ENCODE data around the gene TM4SF1.
"Not testable (repeated sequence)": the region's sequence is repeated elsewhere in the genome, so short reads cannot be mapped to it uniquely, and the experiment has no call there.

Gene TM4SF1

GRCh38 chr3:149384911-149385321 is 7.5 kb upstream of the TM4SF1 start:
- Histone ChIP-seq H3K27ac (ENCODE audit: low read depth, low read length) (peak overlapping the region; percentile 99), H3K27me3 (ENCODE audit: insufficient read depth, low read length) (no peaks in the 10 kb centered on the region), H3K4me3 (ENCODE audit: low read depth, low read length) (peak overlapping the region; percentile 53; the same call in 1 of the 2 replicates), H2AFZ (ENCODE audit: low read length, unreplicated experiment) (no peak overlapping the region), H3K4me1 (ENCODE audit: control insufficient read depth, insufficient read depth, low read length, unreplicated experiment) (peaks cover 66% of the 10 kb centered on the region), H3K36me3 (ENCODE audit: insufficient read depth, low read length) (peaks cover 8% of the 10 kb centered on the region; the same call in 1 of the 2 replicates), H3K79me2 (ENCODE audit: control insufficient read depth, insufficient read depth, low read length, unreplicated experiment) (no peaks in the 10 kb centered on the region)

DNA sequence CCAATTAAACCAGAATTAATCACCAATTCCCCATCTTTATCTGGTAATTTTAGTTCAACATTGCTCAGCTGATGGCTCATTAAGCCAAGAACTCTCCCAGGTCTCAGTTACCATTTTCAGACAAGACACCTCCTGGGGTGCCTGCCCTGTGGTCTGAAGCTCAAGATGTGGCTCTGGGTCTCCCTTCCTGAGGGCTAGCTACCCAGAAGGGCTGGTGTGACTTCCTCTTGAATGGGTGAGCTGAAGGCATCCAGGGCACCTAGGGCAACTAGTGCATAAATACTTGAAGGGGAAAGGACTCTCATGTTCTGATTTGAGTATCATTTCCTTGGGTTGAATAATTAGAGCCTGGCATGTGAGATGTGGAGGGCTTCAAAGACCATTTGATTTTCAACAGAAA is 6.7 kb upstream of the TM4SF1 start:
- Histone ChIP-seq H2AFZ (ENCODE audit: low read length, unreplicated experiment) (no peak overlapping the region), H3K27me3 (ENCODE audit: insufficient read depth, low read length) (no peaks in the 10 kb centered on the region), H3K79me2 (ENCODE audit: control insufficient read depth, insufficient read depth, low read length, unreplicated experiment) (no peaks in the 10 kb centered on the region), H3K27ac (ENCODE audit: low read depth, low read length) (peak overlapping the region; percentile 99; the same call in 1 of the 2 replicates), H3K4me3 (ENCODE audit: low read depth, low read length) (no peak overlapping the region), H3K4me1 (ENCODE audit: control insufficient read depth, insufficient read depth, low read length, unreplicated experiment) (peaks cover 66% of the 10 kb centered on the region), H3K36me3 (ENCODE audit: insufficient read depth, low read length) (peaks cover 6% of the 10 kb centered on the region; the same call in 1 of the 2 replicates)

GRCh38 chr3:149383703-149384102 is 6.3 kb upstream of the TM4SF1 start:
- Histone ChIP-seq H3K4me1 (ENCODE audit: control insufficient read depth, insufficient read depth, low read length, unreplicated experiment) (peaks cover 67% of the 10 kb centered on the region), H3K27me3 (ENCODE audit: insufficient read depth, low read length) (no peaks in the 10 kb centered on the region), H3K36me3 (ENCODE audit: insufficient read depth, low read length) (0 out of 2 replicates have a peak, but pooled peaks cover 3% of the 10 kb centered on the region), H3K4me3 (ENCODE audit: low read depth, low read length) (no peak overlapping the region), H2AFZ (ENCODE audit: low read length, unreplicated experiment) (no peak overlapping the region), H3K79me2 (ENCODE audit: control insufficient read depth, insufficient read depth, low read length, unreplicated experiment) (peaks cover 4% of the 10 kb centered on the region), H3K27ac (ENCODE audit: low read depth, low read length) (peak overlapping the region; percentile 99; the same call in 1 of the 2 replicates)

GRCh38 chr3:149382518-149382917 is 5.1 kb upstream of the TM4SF1 start:
- Histone ChIP-seq H3K36me3 (ENCODE audit: insufficient read depth, low read length) (no peaks in the 10 kb centered on the region), H2AFZ (ENCODE audit: low read length, unreplicated experiment) (no peak overlapping the region), H3K27me3 (ENCODE audit: insufficient read depth, low read length) (no peaks in the 10 kb centered on the region), H3K4me3 (ENCODE audit: low read depth, low read length) (peak overlapping the region; percentile 2; the same call in 1 of the 2 replicates), H3K4me1 (ENCODE audit: control insufficient read depth, insufficient read depth, low read length, unreplicated experiment) (peaks cover 65% of the 10 kb centered on the region), H3K79me2 (ENCODE audit: control insufficient read depth, insufficient read depth, low read length, unreplicated experiment) (peaks cover 4% of the 10 kb centered on the region), H3K27ac (ENCODE audit: low read depth, low read length) (peak overlapping the region; percentile 98)

DNA sequence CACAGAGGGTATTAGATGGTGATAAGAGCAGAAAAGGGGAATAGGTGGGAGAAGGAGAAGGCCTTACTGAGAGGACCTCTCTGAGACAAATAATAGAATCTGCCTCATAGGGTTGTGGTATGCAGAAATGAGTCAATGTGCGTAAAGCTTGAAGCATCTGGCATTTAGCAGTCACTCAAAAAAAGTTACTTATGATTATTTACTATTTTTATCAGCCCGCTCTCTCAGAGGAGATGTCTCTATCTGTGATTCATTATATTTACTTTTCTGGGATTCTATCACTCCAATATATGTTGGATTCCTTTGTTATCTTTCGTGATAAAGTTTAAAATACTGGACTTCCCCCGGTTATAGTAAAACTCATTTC is 4.6 kb upstream of the TM4SF1 start:
- Histone ChIP-seq H3K4me1 (ENCODE audit: control insufficient read depth, insufficient read depth, low read length, unreplicated experiment) (peaks cover 61% of the 10 kb centered on the region), H3K79me2 (ENCODE audit: control insufficient read depth, insufficient read depth, low read length, unreplicated experiment) (peaks cover 7% of the 10 kb centered on the region), H3K36me3 (ENCODE audit: insufficient read depth, low read length) (no peaks in the 10 kb centered on the region; the same call in 1 of the 2 replicates), H3K27me3 (ENCODE audit: insufficient read depth, low read length) (no peaks in the 10 kb centered on the region), H3K4me3 (ENCODE audit: low read depth, low read length) (peak overlapping the region; percentile 2; the same call in 1 of the 2 replicates), H2AFZ (ENCODE audit: low read length, unreplicated experiment) (peak overlapping the region; percentile 17), H3K27ac (ENCODE audit: low read depth, low read length) (peak overlapping the region; percentile 98)

- Histone ChIP-seq H2AFZ (ENCODE audit: low read length, unreplicated experiment) (peak overlapping the region; percentile 17), H3K79me2 (ENCODE audit: control insufficient read depth, insufficient read depth, low read length, unreplicated experiment) (peaks cover 14% of the 10 kb centered on the region), H3K4me3 (ENCODE audit: low read depth, low read length) (peak overlapping the region; percentile 2; the same call in 1 of the 2 replicates), H3K36me3 (ENCODE audit: insufficient read depth, low read length) (no peaks in the 10 kb centered on the region; the same call in 1 of the 2 replicates), H3K27me3 (ENCODE audit: insufficient read depth, low read length) (no peaks in the 10 kb centered on the region), H3K27ac (ENCODE audit: low read depth, low read length) (peak overlapping the region; percentile 98), H3K4me1 (ENCODE audit: control insufficient read depth, insufficient read depth, low read length, unreplicated experiment) (peaks cover 55% of the 10 kb centered on the region)
Measured at GRCh38 chr3:149381173-149382100, 4.0 kb upstream of the TM4SF1 start.

DNA sequence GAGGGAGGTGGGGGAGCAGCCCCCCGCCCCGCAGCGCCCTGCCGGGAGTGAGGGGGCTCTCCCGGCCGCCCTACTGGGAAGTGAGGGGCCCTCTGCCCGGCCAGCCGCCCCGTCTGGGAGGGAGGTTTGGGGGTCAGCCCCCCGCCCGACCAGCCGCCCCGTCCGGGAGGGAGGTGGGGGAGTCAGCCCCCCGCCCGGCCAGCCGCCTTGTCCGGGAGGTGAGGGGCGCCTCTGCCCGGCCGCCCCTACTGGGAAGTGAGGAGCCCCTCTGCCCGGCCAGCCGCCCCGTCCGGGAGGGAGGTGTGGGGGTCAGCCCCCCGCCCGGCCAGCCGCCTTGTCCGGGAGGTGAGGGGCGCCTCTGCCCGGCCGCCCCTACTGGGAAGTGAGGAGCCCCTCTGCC is 2.8 kb upstream of the TM4SF1 start:
- H3K27me3 ChIP-seq (ENCODE audit: insufficient read depth, low read length); H2AFZ ChIP-seq (ENCODE audit: low read length, unreplicated experiment); H3K36me3 ChIP-seq (ENCODE audit: insufficient read depth, low read length); H3K27ac ChIP-seq (ENCODE audit: low read depth, low read length); H3K4me3 ChIP-seq (ENCODE audit: low read depth, low read length): not testable (repeated sequence)
- Histone ChIP-seq H3K79me2 (ENCODE audit: control insufficient read depth, insufficient read depth, low read length, unreplicated experiment) (peaks cover 25% of the 10 kb centered on the region), H3K4me1 (ENCODE audit: control insufficient read depth, insufficient read depth, low read length, unreplicated experiment) (peaks cover 50% of the 10 kb centered on the region)

DNA sequence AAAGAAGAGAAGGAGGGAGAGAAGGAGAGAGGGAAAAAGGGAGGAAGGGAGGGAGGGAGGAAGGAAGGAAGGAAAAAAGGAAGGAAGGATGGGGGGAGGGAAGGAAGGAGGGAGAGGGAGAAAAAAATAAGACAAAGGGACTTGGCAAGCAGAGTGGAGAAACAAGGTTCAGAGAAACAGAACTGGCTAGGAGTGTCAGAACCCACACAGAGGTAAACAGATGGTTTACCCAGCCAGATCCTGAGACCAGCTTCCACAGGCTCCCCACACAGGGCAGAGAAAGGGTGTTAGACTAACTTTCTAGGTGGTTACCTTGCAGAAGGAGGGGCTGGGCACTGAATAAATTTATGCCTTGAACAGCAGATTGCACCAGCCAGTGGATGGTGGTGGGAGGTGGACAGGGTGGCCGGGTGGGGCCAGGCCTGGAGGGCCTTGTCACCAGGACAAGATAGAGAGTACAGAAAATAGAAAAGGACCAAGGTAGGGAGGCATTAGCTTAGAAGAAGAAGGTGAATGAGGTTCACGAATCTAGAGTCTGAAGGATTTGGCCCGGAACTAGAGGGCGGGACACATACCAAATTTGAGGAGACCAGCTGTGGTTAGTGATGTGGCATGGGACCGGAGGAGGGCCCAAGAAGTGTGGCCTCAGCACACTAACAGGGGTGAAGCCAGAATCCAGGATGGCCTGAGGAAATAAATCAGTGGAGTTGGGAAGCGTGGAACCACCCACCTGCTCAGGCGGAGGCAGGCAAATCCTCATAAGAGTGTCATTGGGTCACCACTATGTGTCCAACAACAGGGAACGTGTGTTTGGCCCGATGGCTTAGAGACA is 1.2 kb upstream of the TM4SF1 start:
- Histone ChIP-seq H3K4me3 (ENCODE audit: low read depth, low read length) (0 out of 2 replicates have a peak overlapping the region, but pooled peaks have one; percentile 95), H2AFZ (ENCODE audit: low read length, unreplicated experiment) (no peak overlapping the region), H3K4me1 (ENCODE audit: control insufficient read depth, insufficient read depth, low read length, unreplicated experiment) (peaks cover 50% of the 10 kb centered on the region), H3K36me3 (ENCODE audit: insufficient read depth, low read length) (peaks cover 21% of the 10 kb centered on the region), H3K79me2 (ENCODE audit: control insufficient read depth, insufficient read depth, low read length, unreplicated experiment) (peaks cover 35% of the 10 kb centered on the region), H3K27me3 (ENCODE audit: insufficient read depth, low read length) (no peaks in the 10 kb centered on the region), H3K27ac (ENCODE audit: low read depth, low read length) (peak overlapping the region; percentile 95)

DNA sequence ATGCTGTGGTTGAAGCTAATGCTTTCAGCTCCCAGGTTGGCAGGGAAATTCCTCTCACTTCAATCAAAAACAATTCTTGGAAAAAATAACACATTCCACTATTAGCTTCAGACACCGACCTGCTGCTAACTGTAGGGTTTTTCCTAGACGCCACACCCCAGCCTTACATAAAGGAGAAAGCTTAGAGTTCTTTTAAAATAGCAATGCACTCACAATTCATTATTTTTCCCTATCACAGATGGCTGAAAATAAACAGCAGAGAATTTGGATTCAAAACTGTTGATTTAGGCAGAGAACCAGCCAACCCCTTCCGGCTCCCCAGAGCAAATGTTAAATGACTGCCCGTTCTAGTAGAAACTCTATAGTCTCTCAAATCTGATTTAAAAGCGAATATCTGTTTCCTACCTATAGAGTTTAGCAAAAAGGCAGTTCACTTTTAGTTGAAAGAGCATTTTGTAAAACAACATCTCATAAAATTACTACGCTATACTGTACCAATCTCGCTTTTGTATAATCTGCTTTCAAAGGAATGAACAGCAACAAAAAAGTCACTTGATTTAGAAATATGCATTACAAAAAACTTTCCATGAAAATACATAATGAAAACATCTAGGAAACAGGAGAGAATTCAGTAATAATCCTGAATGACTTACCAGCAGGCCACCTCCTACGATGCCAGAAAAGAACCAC is 586 bp downstream of the TM4SF1 start:
- no peak overlapping the region for H2AFZ ChIP-seq (ENCODE audit: low read length, unreplicated experiment)
- H3K27me3 ChIP-seq (ENCODE audit: insufficient read depth, low read length) = no peaks in the 10 kb centered on the region
- H3K27ac ChIP-seq (ENCODE audit: low read depth, low read length) = peak overlapping the region; percentile 95
- H3K4me1 ChIP-seq (ENCODE audit: control insufficient read depth, insufficient read depth, low read length, unreplicated experiment) = peaks cover 59% of the 10 kb centered on the region
- peaks cover 48% of the 10 kb centered on the region for H3K79me2 ChIP-seq (ENCODE audit: control insufficient read depth, insufficient read depth, low read length, unreplicated experiment)
- H3K4me3 ChIP-seq (ENCODE audit: low read depth, low read length) = peak overlapping the region; percentile 95
- peaks cover 38% of the 10 kb centered on the region for H3K36me3 ChIP-seq (ENCODE audit: insufficient read depth, low read length)

All from ACC112 (cell line).